H9 (cell line): ENCODE data around the gene EPHA3. TPM values are rescaled to one million over a fixed set of nuclear protein-coding genes. Genes with fewer than 3 reads are reported as not detected.

Experiments used
- DNase-seq: peaks from one replicate; pipeline ENCODE4 v3.0.0-alpha.2; 2017
- H2AFZ ChIP-seq: one replicate; pipeline ENCODE4 v1.6.1; 2013; ENCODE audit warnings: mild to moderate bottlenecking, low read length, control low read depth, moderate library complexity
- H2AK5ac ChIP-seq: 2 replicates; pipeline ENCODE4 v1.6.1; 2013; ENCODE audit warnings: low read length, control low read depth, mixed read lengths; ENCODE audit not compliant: insufficient read length
- H2BK120ac ChIP-seq: one replicate; pipeline ENCODE4 v1.6.1; 2013; ENCODE audit warnings: low read depth, mild to moderate bottlenecking, low read length, control low read depth, inconsistent platforms; ENCODE audit not compliant: poor library complexity, severe bottlenecking
- H2BK12ac ChIP-seq: 2 replicates; pipeline ENCODE4 v1.6.1; 2013; ENCODE audit warnings: low read length, control low read depth, mixed read lengths, low read depth; ENCODE audit not compliant: insufficient read length
- H2BK15ac ChIP-seq: 2 replicates; pipeline ENCODE4 v1.6.1; 2013; ENCODE audit warnings: low read depth, low read length, control low read depth
- H2BK20ac ChIP-seq: one replicate; pipeline ENCODE4 v1.6.1; 2013; ENCODE audit warnings: low read depth, mild to moderate bottlenecking, low read length, control low read depth, inconsistent platforms; ENCODE audit not compliant: poor library complexity, severe bottlenecking
- H2BK5ac ChIP-seq: 2 replicates; pipeline ENCODE4 v1.6.1; 2013; ENCODE audit warnings: low read length, control low read depth, mixed read lengths; ENCODE audit not compliant: insufficient read length
- H3K14ac ChIP-seq: 2 replicates; pipeline ENCODE4 v1.6.1; 2013; ENCODE audit warnings: low read length, control low read depth; ENCODE audit not compliant: insufficient read depth
- H3K18ac ChIP-seq: 2 replicates; pipeline ENCODE4 v1.6.1; 2013; ENCODE audit warnings: low read depth, mild to moderate bottlenecking, mixed read lengths, low read length, control low read depth; ENCODE audit not compliant: insufficient read length
- H3K23ac ChIP-seq: 2 replicates; pipeline ENCODE4 v1.6.1; 2013; ENCODE audit warnings: low read length, control low read depth, mixed read lengths, low read depth; ENCODE audit not compliant: insufficient read length
- H3K23me2 ChIP-seq: 2 replicates; pipeline ENCODE4 v1.6.1; 2013; ENCODE audit warnings: low read depth, mild to moderate bottlenecking, mixed read lengths, low read length, control low read depth; ENCODE audit not compliant: insufficient read length, poor library complexity, severe bottlenecking
- H3K27ac ChIP-seq: 2 replicates; pipeline ENCODE4 v1.5.1; 2013; ENCODE audit warnings: low read length, control low read depth, mixed read lengths, low read depth; ENCODE audit not compliant: insufficient read length
- H3K27me3 ChIP-seq: 2 replicates; pipeline ENCODE4 v1.6.1; 2013; ENCODE audit warnings: low read length, control low read depth, inconsistent platforms; ENCODE audit not compliant: insufficient read depth
- H3K4ac ChIP-seq: 2 replicates; pipeline ENCODE4 v1.6.1; 2013; ENCODE audit warnings: low read depth, mild to moderate bottlenecking, control low read depth, inconsistent platforms, low read length, moderate library complexity
- H3K4me1 ChIP-seq: 2 replicates; pipeline ENCODE4 v1.6.1; 2013; ENCODE audit warnings: low read length, control low read depth, inconsistent platforms; ENCODE audit not compliant: insufficient read depth
- H3K4me2 ChIP-seq: 2 replicates; pipeline ENCODE4 v1.6.1; 2013; ENCODE audit warnings: low read length, control low read depth, mixed read lengths; ENCODE audit not compliant: insufficient read length, insufficient read depth
- H3K56ac ChIP-seq: 2 replicates; pipeline ENCODE4 v1.6.1; 2013; ENCODE audit warnings: low read depth, mild to moderate bottlenecking, mixed read lengths, low read length, control low read depth; ENCODE audit not compliant: insufficient read length
- H3K79me1 ChIP-seq: 2 replicates; pipeline ENCODE4 v1.6.1; 2013; ENCODE audit warnings: low read depth, mild to moderate bottlenecking, moderate library complexity, low read length, control low read depth, inconsistent platforms; ENCODE audit not compliant: insufficient read depth, poor library complexity, severe bottlenecking
- H3K79me2 ChIP-seq: 2 replicates; pipeline ENCODE4 v1.6.1; 2013; ENCODE audit warnings: low read length, control low read depth, inconsistent platforms; ENCODE audit not compliant: insufficient read depth
- H3K9ac ChIP-seq: 2 replicates; pipeline ENCODE4 v1.6.1; 2013; ENCODE audit warnings: low read length, control low read depth, mixed read lengths; ENCODE audit not compliant: insufficient read length; ENCODE audit errors: extremely low read depth
- H3K9me3 ChIP-seq: one replicate; pipeline ENCODE4 v1.6.1; 2013; ENCODE audit warnings: low read depth, low read length, inconsistent platforms; ENCODE audit not compliant: control insufficient read depth
- H3T11ph ChIP-seq: one replicate; pipeline ENCODE4 v1.6.1; 2013; ENCODE audit warnings: mild to moderate bottlenecking, low read length, control low read depth, inconsistent platforms
- H4K20me1 ChIP-seq: one replicate; pipeline ENCODE4 v1.6.1; 2013; ENCODE audit not compliant: control insufficient read depth, insufficient read length, insufficient read depth
- H4K5ac ChIP-seq: 2 replicates; pipeline ENCODE4 v1.6.1; 2013; ENCODE audit warnings: low read depth, mild to moderate bottlenecking, mixed read lengths, low read length, control low read depth; ENCODE audit not compliant: insufficient read length
- H4K8ac ChIP-seq: replicated peaks from 2 replicates; pipeline ENCODE4 v1.6.1; 2013; ENCODE audit warnings: low read length, control low read depth, mixed read lengths, low read depth; ENCODE audit not compliant: insufficient read length
- H4K91ac ChIP-seq: 2 replicates; pipeline ENCODE4 v1.6.1; 2013; ENCODE audit warnings: low read depth, mild to moderate bottlenecking, moderate library complexity, mixed read lengths, low read length, control low read depth; ENCODE audit not compliant: insufficient read length
- H3K27ac Mint-ChIP-seq, 3 experiments: 2 replicates in 2 of 3; 3 replicates in 1 of 3; pipeline ENCODE4 v1.8.0; 2020 to 2021; ENCODE audit warnings: mixed read lengths in 3 of 3, mild to moderate bottlenecking in 1 of 3, moderate library complexity in 1 of 3
- H3K27me3 Mint-ChIP-seq: 2 replicates; pipeline ENCODE4 v1.8.0; 2021; ENCODE audit warnings: low read depth, mild to moderate bottlenecking, moderate library complexity, mixed read lengths
- H3K36me3 Mint-ChIP-seq, 3 experiments: 2 replicates in 2 of 3; 3 replicates in 1 of 3; pipeline ENCODE4 v1.8.0; 2020 to 2021; ENCODE audit warnings: low read depth in 3 of 3, mixed read lengths in 3 of 3; ENCODE audit not compliant: insufficient read depth in 1 of 3
- H3K4me1 Mint-ChIP-seq, 2 experiments: 2 replicates each; pipeline ENCODE4 v1.8.0; 2020; ENCODE audit warnings: mixed read lengths in 2 of 2
- H3K4me3 Mint-ChIP-seq, 2 experiments: 2 replicates in 1 of 2; 3 replicates in 1 of 2; pipeline ENCODE4 v1.8.0; 2020 to 2021; ENCODE audit warnings: mild to moderate bottlenecking in 2 of 2, mixed read lengths in 2 of 2, moderate library complexity in 1 of 2
- H3K9me3 Mint-ChIP-seq, 2 experiments: 2 replicates in 1 of 2; 3 replicates in 1 of 2; pipeline ENCODE4 v1.8.0; 2020; ENCODE audit warnings: mild to moderate bottlenecking in 2 of 2, mixed read lengths in 2 of 2, moderate library complexity in 1 of 2
- CTCF ChIP-seq: fragments of 200-600 bp; sonication (generic); conservative IDR thresholded peaks from 3 replicates; pipeline ENCODE4 v1.8.0; 2021; ENCODE audit warnings: antibody characterized with exemption, mild to moderate bottlenecking
- WGBS: extraction: QIAGEN DNeasy Blood & Tissue Kit; methylation state at CpG from one replicate; pipeline ENCODE4 v1.1.7; 2013; ENCODE audit warnings: missing lambda C conversion rate, low lambda C conversion rate, mixed read lengths; ENCODE audit not compliant: insufficient read length; ENCODE audit errors: extremely low coverage; 5-methylcytosine and 5-hydroxymethylcytosine counted together
- total RNA-seq: library from RNA; stranded (reverse); gene quantifications from 2 replicates; pipeline ENCODE4 v1.2.1, GENCODE V29; 2021

EPHA3 gene
- total RNA-seq, 1 experiment from 2014 or later, result 0.66 TPM

- no peaks in the 10 kb centered on the region for H3K9me3 ChIP-seq
- Mint-ChIP-seq H3K9me3 (no peaks in the 10 kb centered on the region), H3K4me3 (no peak overlapping the region), H3K27me3 (no peaks in the 10 kb centered on the region; the same call in 1 of the 2 replicates), H3K4me1 (peaks cover 3 to 5% of the 10 kb centered on the region in 2 experiments; a peak in 2 of 4 replicates), H3K36me3 (no peaks in the 10 kb centered on the region), H3K27ac (no peak overlapping the region)
- no peak overlapping the region for H3K18ac ChIP-seq
- no peaks in the 10 kb centered on the region for H4K20me1 ChIP-seq
- H3K14ac ChIP-seq, result no peak overlapping the region
- no peak overlapping the region for H3K27ac ChIP-seq
- no peak for DNase-seq
- no peak overlapping the region for H3K4me2 ChIP-seq
- no peaks in the 10 kb centered on the region for H3K23me2 ChIP-seq
- H3K23ac ChIP-seq, result no peak overlapping the region
- H4K91ac ChIP-seq, result no peak overlapping the region
- H4K5ac ChIP-seq, result no peak overlapping the region
- H4K8ac ChIP-seq, result no peak overlapping the region
- no peaks in the 10 kb centered on the region for H3K79me1 ChIP-seq
- WGBS, result no CpG with 5 or more reads among the region's 1 CpG
- no peak overlapping the region for H2AK5ac ChIP-seq
- H3K27me3 ChIP-seq, result no peaks in the 10 kb centered on the region
- no peak overlapping the region for H2AFZ ChIP-seq
- H3K9ac ChIP-seq, result no peak overlapping the region
- no peak overlapping the region for H2BK12ac ChIP-seq
- no peak overlapping the region for H2BK15ac ChIP-seq
- no peak for TF ChIP-seq CTCF
- H3K56ac ChIP-seq, result no peak overlapping the region
- H3K79me2 ChIP-seq, result no peaks in the 10 kb centered on the region
- no peak overlapping the region for H2BK5ac ChIP-seq
- no peaks in the 10 kb centered on the region for H3K4me1 ChIP-seq
- H3T11ph ChIP-seq, result no peak overlapping the region
- H2BK120ac ChIP-seq, result no peak overlapping the region
- H3K4ac ChIP-seq, result no peak overlapping the region
- H2BK20ac ChIP-seq, result no peak overlapping the region
Measured at GRCh38 chr3:89101921-89102320, 5.5 kb upstream of the EPHA3 start.
